K562 (cell line): ENCODE measurements around the gene LPA. TPM values are rescaled to one million over a fixed set of nuclear protein-coding genes. Genes with fewer than 3 reads are reported as not detected.

Experiments
- BCLAF1 ChIP-seq, 2 experiments: fragments of 450-650 bp in 1 of 2; IDR thresholded peaks; 2 replicates each; pipeline ENCODE4 v1.6.1; 2011 to 2017; ENCODE audit warnings: low read depth in 2 of 2, antibody characterized with exemption in 1 of 2, borderline replicate concordance in 1 of 2, low read length in 1 of 2, mild to moderate bottlenecking in 1 of 2, mixed read lengths in 1 of 2; ENCODE audit not compliant: control insufficient read depth in 1 of 2
- BRD9 ChIP-seq: fragments of 450-650 bp; IDR thresholded peaks from 2 replicates; pipeline ENCODE4 v1.6.1; 2018; ENCODE audit warnings: low read depth; ENCODE audit not compliant: partially characterized antibody
- E2F1 ChIP-seq: sonication (generic); formaldehyde crosslinking; IDR thresholded peaks from 2 replicates; pipeline ENCODE4 v1.8.1; 2023; ENCODE audit warnings: mild to moderate bottlenecking, missing genetic modification reagents, moderate library complexity
- ETS1 ChIP-seq: conservative IDR thresholded peaks from 2 replicates; pipeline ENCODE4 v1.6.1; 2011; ENCODE audit warnings: low read depth, mild to moderate bottlenecking, low read length; ENCODE audit not compliant: control insufficient read depth
- FOXO4 ChIP-seq: fragments of 450-650 bp; formaldehyde crosslinking; IDR thresholded peaks from 2 replicates; pipeline ENCODE4 v1.4.0; 2020; ENCODE audit warnings: mild to moderate bottlenecking, moderate library complexity
- FOXP4 ChIP-seq: sonication (generic); formaldehyde crosslinking; IDR thresholded peaks from 2 replicates; pipeline ENCODE4 v1.8.0; 2022; ENCODE audit warnings: mild to moderate bottlenecking, missing genetic modification reagents, borderline replicate concordance
- GATAD2B ChIP-seq: fragments of 450-650 bp; IDR thresholded peaks from 2 replicates; pipeline ENCODE4 v1.6.1; 2017; ENCODE audit warnings: mild to moderate bottlenecking, borderline replicate concordance
- HDAC8 ChIP-seq: fragments of 450-650 bp; IDR thresholded peaks from 2 replicates; pipeline ENCODE4 v1.6.1; 2016; ENCODE audit warnings: mild to moderate bottlenecking, missing genetic modification characterization, moderate library complexity, missing compliant biosample characterization
- LCOR ChIP-seq: sonication (generic); formaldehyde crosslinking; IDR thresholded peaks from 2 replicates; pipeline ENCODE4 v1.8.0; 2022; ENCODE audit warnings: mild to moderate bottlenecking, missing genetic modification reagents
- MLX ChIP-seq, 2 experiments: fragments of 450-650 bp in 1 of 2; sonication (generic) in 1 of 2; formaldehyde crosslinking; conservative IDR thresholded peaks; 2 replicates each; pipeline versions ENCODE4 v1.4.0 to v1.8.1; 2020 to 2022; ENCODE audit warnings: mild to moderate bottlenecking in 1 of 2, missing genetic modification reagents in 1 of 2
- NR2C2 ChIP-seq, 2 experiments: fragments of 200-800 bp in 1 of 2; sonication (Bioruptor generic) in 1 of 2; sonication (generic) in 1 of 2; formaldehyde crosslinking in 1 of 2; IDR thresholded peaks; 2 replicates each; pipeline versions ENCODE4 v1.6.1 to v1.8.0; 2016 to 2022; ENCODE audit warnings: mild to moderate bottlenecking in 1 of 2, missing compliant biosample characterization in 1 of 2, missing genetic modification characterization in 1 of 2, missing genetic modification reagents in 1 of 2
- POLR2AphosphoS2 ChIP-seq: IDR thresholded peaks from 2 replicates; pipeline ENCODE4 v1.6.1; 2012; ENCODE audit warnings: low read length, improper control_type of control experiment
- RFX1 ChIP-seq: fragments of 450-650 bp; IDR thresholded peaks from 2 replicates; pipeline ENCODE4 v1.6.1; 2016; ENCODE audit warnings: mild to moderate bottlenecking, moderate library complexity
- SMAD3 ChIP-seq: fragments of 450-650 bp; formaldehyde crosslinking; conservative IDR thresholded peaks from 2 replicates; pipeline ENCODE4 v1.4.0; 2020; ENCODE audit warnings: mild to moderate bottlenecking
- ZEB2 ChIP-seq: fragments of 450-650 bp; IDR thresholded peaks from 2 replicates; pipeline ENCODE4 v1.6.1; 2016
- polyA plus RNA-seq, 8 experiments: library from polyadenylated mRNA; depleted of rRNA in 4 of 8; stranded (reverse) in 5 of 8; unstranded in 3 of 8; fragments of >200 nt; fragmentation: Nextera tagmentation in 2 of 8; fragmentation: Illumina TruSeq in 1 of 8; extraction: Ambion mirVana in 2 of 8; extraction: Trizol in 1 of 8; gene quantifications; 2 replicates each; pipeline versions ENCODE4 v1.2.1 to v1.2.3, GENCODE V29; 2011 to 2014; ENCODE audit warnings: inconsistent platforms in 1 of 8, missing spikeins in 1 of 8
- total RNA-seq, 7 experiments: library from RNA; depleted of rRNA in 6 of 7; stranded (reverse); fragments of >200 nt in 6 of 7; fragmentation: Illumina TruSeq in 2 of 7; extraction: Trizol in 2 of 7; gene quantifications; 2 replicates each; pipeline versions ENCODE4 v1.2.1 to v1.2.3, GENCODE V29; 2011 to 2021; ENCODE audit warnings: low replicate concordance in 1 of 7

LPA gene
- total and polyA plus RNA-seq, 9 of the 15 experiments (the other 6 are each of a cell fraction or from before 2014, with no cell fraction given), result 0.01 to 0.18 (median 0.07) TPM; not detected in 6

- TF ChIP-seq ETS1, result no peak; the same call in 1 of the 2 replicates
- 0 out of 4 replicates have a peak, but pooled peaks of 1 of the 2 experiments have one; percentile 38 for TF ChIP-seq MLX (CRISPR knock-in tag; conservative IDR thresholded peaks at IDR 0.05)
- no peak for TF ChIP-seq FOXO4 (CRISPR knock-in tag)
- no peak for TF ChIP-seq SMAD3 (CRISPR knock-in tag)
- TF ChIP-seq BRD9, result peak; percentile 50
- TF ChIP-seq RFX1, result no peak
- no peak for TF ChIP-seq FOXP4 (CRISPR knock-in tag)
- TF ChIP-seq NR2C2 (CRISPR knock-in tag; IDR thresholded peaks at IDR 0.05), result no peak
- peak; percentile 54; the same call in 1 of the 2 replicates for TF ChIP-seq NR2C2 (tag; IDR thresholded peaks at IDR 0.05)
- TF ChIP-seq E2F1 (CRISPR knock-in tag), result no peak; the same call in 1 of the 2 replicates
- TF ChIP-seq POLR2AphosphoS2, result no peak
- 0 out of 2 replicates have a peak, but pooled peaks have one; percentile 16 for TF ChIP-seq GATAD2B
- no peak for TF ChIP-seq HDAC8 (tag)
- no peak for TF ChIP-seq BCLAF1 (IDR thresholded peaks at IDR 0.05; ENCODE audit: borderline replicate concordance in 1 of 2, control insufficient read depth in 1 of 2, low read depth in 2 of 2, low read length in 1 of 2)
- peak; percentile 91 for TF ChIP-seq LCOR (CRISPR knock-in tag)
- TF ChIP-seq ZEB2, result peak; percentile 14; the same call in 1 of the 2 replicates
Observed at GRCh38 chr6:160520043-160520904, 143.8 kb downstream of the LPA start (continued).
